HG03442 (cell line): ENCODE data around the gene THRB.

Experiments
- ATAC-seq: cut with Tn5 transposase; IDR thresholded peaks from one replicate; pipeline ENCODE4 v1.9.1; 2021; ENCODE audit warnings: mild to moderate bottlenecking, moderate library complexity; ENCODE audit not compliant: unreplicated experiment

The THRB gene

DNA sequence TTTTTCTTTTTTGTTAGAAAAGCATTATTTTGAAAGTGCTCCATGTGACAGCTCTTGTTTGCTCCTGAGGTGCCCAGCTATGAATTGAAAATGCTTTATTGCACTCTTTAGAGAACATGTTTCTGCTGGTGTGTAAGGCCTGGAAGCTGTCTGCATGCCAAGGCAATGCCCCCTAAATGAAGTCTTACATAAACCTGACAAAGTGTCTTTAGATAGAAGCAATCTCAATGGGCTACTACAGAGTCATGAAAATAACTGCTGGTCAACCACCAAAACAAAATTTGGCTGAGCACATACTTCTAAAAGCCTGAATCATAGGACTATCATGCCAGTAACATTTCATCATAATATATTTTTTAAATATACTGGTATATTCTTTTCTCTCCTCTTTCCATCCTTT, 178.7 kb downstream of the THRB start:
- no peak for ATAC-seq

- no peak for ATAC-seq
Observed at GRCh38 chr3:24315356-24315755, 179.3 kb downstream of the THRB start.

DNA sequence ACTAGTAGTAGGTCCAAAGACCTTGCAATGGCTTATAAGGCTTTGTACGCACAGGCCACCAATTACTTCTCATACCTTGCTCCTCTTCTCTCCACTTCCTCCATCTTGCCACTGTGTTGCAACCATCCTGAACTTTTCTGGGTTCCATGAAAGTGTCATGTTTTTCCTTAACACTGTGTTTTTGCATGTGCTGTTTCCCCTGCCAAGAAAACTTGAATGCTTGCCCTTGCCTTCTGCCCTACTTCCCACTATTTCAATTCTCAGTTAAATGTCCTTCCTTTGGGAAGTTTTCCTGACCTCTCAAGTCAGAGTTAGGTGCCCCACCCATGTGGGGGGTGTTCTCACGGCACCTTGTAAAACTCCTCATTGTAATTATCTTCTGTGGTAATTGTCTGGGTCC, 182.8 kb downstream of the THRB start:
- no peak for ATAC-seq

DNA sequence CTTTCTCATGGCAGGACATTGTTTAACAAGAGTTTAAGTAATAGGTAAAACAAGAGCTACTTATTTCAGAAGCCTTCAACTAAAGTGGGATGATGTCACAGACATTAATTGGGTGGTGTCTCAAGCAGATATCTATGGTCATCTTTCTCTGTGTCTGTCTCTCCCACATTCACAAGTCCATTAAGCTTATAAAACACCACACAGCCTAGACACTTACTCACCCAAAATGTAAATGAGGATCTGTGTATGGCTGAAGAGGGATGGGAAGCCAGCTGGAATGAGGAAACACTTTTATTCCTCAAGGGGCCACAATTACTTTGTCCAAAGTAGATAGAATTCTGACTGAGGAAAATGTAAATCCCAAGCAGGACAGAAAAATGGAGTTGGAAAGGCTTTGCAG, 183.8 kb downstream of the THRB start:
- no peak for ATAC-seq

DNA sequence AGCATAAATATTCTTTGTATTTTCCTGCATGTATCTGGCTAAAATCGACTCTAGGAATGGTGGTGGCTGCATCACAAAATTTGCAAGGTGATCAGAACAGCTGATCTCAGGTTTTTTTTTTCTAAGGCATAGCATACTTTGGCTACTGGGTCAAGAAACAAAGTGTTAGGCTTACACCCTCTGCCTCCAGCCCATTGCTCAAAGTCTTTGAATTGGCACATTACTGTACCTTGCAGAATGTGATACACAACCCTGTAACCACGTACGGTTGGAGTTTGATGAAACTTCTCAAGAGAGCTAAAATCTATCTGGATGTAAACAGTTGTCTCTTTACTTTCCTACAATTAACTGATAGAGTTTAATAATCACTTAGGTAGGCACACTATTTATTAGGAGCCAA, 188.1 kb downstream of the THRB start:
- no peak for ATAC-seq

- no peak for ATAC-seq
Observed at GRCh38 chr3:24305795-24306467, 188.7 kb downstream of the THRB start.

- ATAC-seq: no peak
Observed at GRCh38 chr3:24303057-24303754, 191.4 kb downstream of the THRB start.

- ATAC-seq: no peak
Observed at GRCh38 chr3:24302396-24302795, 192.3 kb downstream of the THRB start.

DNA sequence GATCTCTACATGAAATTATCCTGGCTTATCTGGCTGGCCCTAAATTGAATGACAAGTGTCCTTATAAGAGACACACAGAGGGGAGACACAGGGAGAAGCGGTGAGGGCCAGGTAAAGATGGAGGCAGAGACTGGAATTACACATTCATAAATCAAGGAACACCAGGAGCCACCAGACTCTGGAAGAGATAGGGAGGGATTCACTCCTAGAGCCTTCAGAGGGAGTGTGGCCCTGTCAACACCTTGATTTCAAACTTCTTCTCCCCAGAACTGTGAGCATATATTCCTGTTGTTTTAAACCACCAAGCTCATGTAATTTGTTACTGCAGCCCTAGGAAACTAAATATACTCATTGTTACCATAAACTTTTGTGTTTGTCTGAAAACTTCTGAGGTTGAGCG, 193.7 kb downstream of the THRB start:
- no peak for ATAC-seq

- no peak for ATAC-seq
Observed at GRCh38 chr3:24299806-24300626, 194.6 kb downstream of the THRB start.

DNA sequence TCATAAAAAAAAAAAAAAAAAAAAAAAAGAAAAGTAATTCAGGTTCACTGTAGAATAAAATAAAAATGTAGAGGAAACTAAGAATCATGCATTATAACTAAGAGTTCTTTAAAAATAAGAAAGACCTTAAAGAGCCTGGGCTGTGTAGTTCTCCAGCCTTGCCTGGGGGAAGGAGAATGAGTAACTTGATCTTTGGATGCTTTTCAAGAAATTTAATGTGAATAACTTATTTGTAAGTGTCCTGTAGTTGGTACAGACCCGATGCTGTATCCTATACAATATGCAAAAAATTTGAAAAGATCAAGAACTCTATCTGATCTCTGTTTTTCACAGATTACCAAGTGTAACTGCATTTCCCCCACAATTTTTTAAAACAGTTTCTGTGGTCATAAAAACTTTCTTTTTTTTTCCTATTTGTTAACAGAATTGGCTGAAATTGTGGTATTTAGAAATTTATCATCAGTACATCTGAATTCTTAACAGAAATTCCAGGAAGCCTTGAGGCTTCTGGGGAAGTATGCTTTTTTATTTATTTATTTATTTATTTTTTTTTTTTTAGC, 195.3 kb downstream of the THRB start:
- ATAC-seq: no peak

DNA sequence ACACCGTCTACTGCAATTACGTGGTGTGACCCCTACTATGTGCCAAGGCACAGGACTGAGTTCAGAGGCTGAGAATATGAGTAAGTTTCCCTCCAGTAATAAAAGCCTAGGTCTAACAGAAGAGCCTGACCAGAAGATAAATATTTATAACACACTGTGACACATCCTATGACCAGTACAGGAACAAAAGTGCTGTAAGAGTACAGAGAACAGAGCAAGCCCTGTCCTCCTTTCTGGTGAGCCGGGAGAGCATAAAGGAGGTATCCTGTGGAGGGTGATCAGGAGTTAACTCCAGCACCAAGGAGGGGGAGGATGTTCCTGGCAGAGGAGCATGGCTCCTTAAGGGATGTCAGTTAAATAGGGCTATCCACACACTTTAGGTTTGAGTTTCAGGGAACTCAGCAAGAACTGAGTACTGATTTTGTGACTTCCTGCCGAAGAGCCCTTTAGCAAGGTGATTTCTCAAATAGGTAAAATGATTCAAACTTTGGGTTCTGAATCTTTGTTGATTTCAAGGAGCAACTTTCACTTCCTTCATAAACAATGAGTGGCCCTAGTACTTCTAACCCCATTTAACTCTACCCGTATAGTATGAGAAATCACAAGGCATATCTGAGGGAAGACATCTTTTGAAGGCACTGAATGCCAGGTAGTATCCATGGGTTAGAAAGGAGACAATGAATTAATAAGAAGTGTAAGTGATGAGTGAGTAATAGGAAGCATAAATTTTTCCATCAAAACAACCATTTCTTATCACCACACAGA, 198.0 kb downstream of the THRB start:
- ATAC-seq: no peak

- ATAC-seq: no peak
Observed at GRCh38 chr3:24294150-24294549, 200.5 kb downstream of the THRB start.

DNA sequence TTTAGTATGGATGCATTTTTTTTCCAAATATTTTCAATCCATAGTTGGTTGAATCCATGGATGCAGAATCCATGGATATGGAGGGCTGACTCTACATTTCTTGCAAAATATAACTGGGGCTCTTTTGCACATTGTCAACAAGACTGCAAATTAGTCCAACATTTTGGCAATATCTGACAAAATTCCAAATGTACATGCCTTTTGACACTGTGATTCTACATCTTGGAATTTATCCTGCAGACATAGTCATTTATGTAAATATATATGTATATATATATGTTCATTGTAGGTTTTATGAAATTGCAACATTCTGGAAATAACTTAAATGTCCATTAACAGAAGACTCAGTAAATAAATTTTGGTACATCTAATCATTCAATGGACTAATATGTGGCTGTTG, 203.0 kb downstream of the THRB start:
- ATAC-seq: no peak

GRCh38 chr3:24290596-24290995, 204.1 kb downstream of the THRB start:
- ATAC-seq: no peak

- ATAC-seq: no peak
Observed at GRCh38 chr3:24288496-24289236, 206.0 kb downstream of the THRB start.

DNA sequence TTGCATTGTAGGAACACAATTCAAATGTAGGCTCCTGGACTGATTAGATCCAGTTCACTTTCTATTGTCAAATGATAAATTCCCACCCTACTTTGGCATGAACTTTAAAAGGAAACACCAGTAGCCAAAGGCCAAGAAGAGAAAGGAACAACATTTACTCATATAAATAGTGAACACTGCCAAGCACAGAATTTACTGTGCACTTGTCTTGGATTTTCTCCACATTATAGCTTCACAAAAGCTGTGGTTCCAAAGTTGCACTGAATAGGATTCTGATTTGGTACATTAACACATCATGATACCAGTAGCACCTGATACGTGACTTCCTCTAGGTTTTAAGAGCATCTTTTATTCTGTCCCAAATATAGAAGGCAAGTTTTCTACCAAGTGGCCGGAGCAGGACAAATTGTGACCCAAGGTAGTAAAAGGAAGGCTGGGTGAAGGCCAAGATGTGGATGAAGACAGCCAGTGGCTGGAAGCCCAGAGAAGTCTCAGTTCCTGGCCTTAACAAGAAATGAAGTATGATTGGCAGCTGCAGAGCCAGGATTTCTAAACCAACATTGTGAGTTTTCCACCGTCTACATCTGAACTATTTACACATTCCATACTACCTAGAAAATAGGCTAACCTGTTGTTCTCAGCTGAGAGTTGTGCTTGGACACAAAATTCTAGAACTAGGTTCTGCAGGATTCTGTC, 206.7 kb downstream of the THRB start:
- no peak for ATAC-seq

GRCh38 chr3:24286405-24286804, 208.2 kb downstream of the THRB start:
- no peak for ATAC-seq

GRCh38 chr3:24278543-24278942, 216.1 kb downstream of the THRB start:
- no peak for ATAC-seq

GRCh38 chr3:24273491-24273890, 221.2 kb downstream of the THRB start:
- no peak for ATAC-seq
